Measurements from ENCODE around the gene SLC25A51.

DNA sequence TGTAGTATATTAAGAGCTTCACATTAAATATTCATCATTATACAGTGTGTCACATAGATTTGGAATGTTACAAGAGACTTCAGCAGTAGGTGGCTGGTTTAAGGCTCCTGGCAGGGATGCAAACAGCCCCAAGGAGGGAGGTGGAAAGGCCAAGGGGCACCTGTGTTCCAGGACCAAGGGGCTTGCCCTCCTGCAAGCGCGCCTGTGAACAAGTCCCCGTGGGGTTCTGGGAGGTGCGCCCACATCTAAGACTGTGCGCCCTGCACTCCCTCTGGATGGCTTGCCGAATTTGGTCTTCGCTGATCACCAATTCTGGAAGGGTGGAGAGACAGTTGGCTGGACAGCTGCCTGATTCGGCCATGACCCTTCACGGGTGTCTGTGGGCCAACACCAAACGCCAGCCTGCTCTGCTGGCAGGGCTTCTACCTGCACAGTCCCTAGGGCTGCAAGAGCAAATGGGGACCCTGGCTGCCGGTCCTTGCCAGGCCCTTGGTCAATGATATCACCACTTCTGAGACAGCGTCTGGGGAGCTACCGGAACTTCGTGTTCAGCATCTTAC lies 12.1 kb upstream of the SLC25A51 start:
- TF ChIP-seq, protein P1, sequence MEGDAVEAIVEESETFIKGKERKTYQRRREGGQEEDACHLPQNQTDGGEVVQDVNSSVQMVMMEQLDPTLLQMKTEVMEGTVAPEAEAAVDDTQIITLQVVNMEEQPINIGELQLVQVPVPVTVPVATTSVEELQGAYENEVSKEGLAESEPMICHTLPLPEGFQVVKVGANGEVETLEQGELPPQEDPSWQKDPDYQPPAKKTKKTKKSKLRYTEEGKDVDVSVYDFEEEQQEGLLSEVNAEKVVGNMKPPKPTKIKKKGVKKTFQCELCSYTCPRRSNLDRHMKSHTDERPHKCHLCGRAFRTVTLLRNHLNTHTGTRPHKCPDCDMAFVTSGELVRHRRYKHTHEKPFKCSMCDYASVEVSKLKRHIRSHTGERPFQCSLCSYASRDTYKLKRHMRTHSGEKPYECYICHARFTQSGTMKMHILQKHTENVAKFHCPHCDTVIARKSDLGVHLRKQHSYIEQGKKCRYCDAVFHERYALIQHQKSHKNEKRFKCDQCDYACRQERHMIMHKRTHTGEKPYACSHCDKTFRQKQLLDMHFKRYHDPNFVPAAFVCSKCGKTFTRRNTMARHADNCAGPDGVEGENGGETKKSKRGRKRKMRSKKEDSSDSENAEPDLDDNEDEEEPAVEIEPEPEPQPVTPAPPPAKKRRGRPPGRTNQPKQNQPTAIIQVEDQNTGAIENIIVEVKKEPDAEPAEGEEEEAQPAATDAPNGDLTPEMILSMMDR (conservative IDR thresholded peaks at IDR 0.05; ENCODE audit: low read length) = no peak
- TF ChIP-seq EZH2phosphoT487 (IDR thresholded peaks at IDR 0.05; ENCODE audit: borderline replicate concordance) = no peak

Measured in Loucy (cell line).